SK-N-SH treated with all-trans-retinoic acid at 6 μM for 48 hours (cell line): ENCODE results near the gene ACSBG1.

Experiments used
- TCF4 ChIP-seq: fragments of 250-450 bp; sonication (Bioruptor Pico); IDR thresholded peaks from 2 replicates; pipeline ENCODE4 v1.8.0; 2021; ENCODE audit warnings: mild to moderate bottlenecking, moderate library complexity, borderline replicate concordance
- ZFP3 ChIP-seq: fragments of 250-450 bp; sonication (Bioruptor Pico); IDR thresholded peaks from 2 replicates; pipeline ENCODE4 v1.5.0; 2020; ENCODE audit warnings: mild to moderate bottlenecking, moderate library complexity
- ZFP30 ChIP-seq: fragments of 450-650 bp; formaldehyde crosslinking; IDR thresholded peaks from 2 replicates; pipeline ENCODE4 v1.5.0; 2022; ENCODE audit warnings: mild to moderate bottlenecking, moderate library complexity
- ZNF8 ChIP-seq: fragments of 450-650 bp; formaldehyde crosslinking; IDR thresholded peaks from 2 replicates; pipeline ENCODE4 v1.5.0; 2020; ENCODE audit warnings: mild to moderate bottlenecking, moderate library complexity

DNA sequence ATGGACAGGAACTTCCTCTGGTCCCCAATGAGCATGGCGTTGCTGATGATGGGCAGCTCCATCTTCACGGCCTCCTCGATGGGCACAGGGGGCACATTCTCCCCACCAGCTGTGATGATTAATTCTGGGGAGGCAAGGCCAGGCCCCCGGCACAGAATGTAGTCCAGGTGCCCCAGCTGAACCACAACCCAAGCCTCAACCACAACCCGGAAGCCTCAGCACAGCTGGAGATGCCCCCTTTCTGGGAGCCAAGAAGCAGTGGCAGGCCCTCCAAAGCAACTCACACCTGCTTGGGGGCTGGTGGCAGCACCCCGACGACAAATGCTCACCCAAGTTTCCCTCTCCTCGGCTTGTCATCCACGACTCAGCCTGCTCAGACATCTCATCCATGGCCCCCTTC lies 60.0 kb downstream of the ACSBG1 start:
- TF ChIP-seq TCF4 (CRISPR knock-in tag) (no peak), ZFP30 (CRISPR knock-in tag) (no peak), ZFP3 (CRISPR knock-in tag) (no peak), ZNF8 (CRISPR knock-in tag) (no peak)
